Head of caudate nucleus (tissue), 42 donors: ENCODE data around the gene COL8A1.
"Not testable (repeated sequence)": the region's sequence is repeated elsewhere in the genome, so short reads cannot be mapped to it uniquely, and the experiment has no call there.

ENCODE experiments used
- DNase-seq, 42 donors: peaks; one replicate each; pipeline versions ENCODE4 v3.0.0 to v3.0.0-alpha.2; 2020 to 2021; ENCODE audit warnings: mixed read lengths in 7 of 42
- intact Hi-C: fragments of 100-400 bp; cut with DNase I; formaldehyde crosslinking; loops from one replicate; pipeline ENCODE4 v1.15.0; 2022

Gene COL8A1

GRCh38 chr3:99818818-99819217 is 180.4 kb downstream of the COL8A1 start:
- intact Hi-C loops, result no loop called here
- no peak for DNase-seq

- no peak for DNase-seq
- intact Hi-C loops, result no loop called here
These were observed 185.6 kb downstream of the COL8A1 start for GRCh38 chr3:99823723-99824711.

- intact Hi-C loops, result no loop called here
- DNase-seq, result no peak
These were observed 186.7 kb downstream of the COL8A1 start for GRCh38 chr3:99825004-99825640.

GRCh38 chr3:99829844-99830243 is 191.4 kb downstream of the COL8A1 start:
- no peak for DNase-seq
- intact Hi-C loops, result loop anchor here (5.0 to 10.0 kb wide), 2 partner anchors 422 to 755 kb away; no protein-coding TSS in a partner anchor

- DNase-seq, result no peak
- intact Hi-C loops, result loop anchor here (5.0 to 10.0 kb wide), 2 partner anchors 419 to 751 kb away; no protein-coding TSS in a partner anchor
These were observed 195.3 kb downstream of the COL8A1 start for GRCh38 chr3:99833617-99834205.

- DNase-seq, result no peak
- intact Hi-C loops, result loop anchor here (5.0 to 10.0 kb wide), 2 partner anchors 418 to 750 kb away; no protein-coding TSS in a partner anchor
These were observed 196.0 kb downstream of the COL8A1 start for GRCh38 chr3:99834211-99834957.

- no peak for DNase-seq
- intact Hi-C loops, result loop anchor here (10.0 kb wide), 1 partner anchor 748 kb away; no protein-coding TSS in a partner anchor
These were observed 198.3 kb downstream of the COL8A1 start for GRCh38 chr3:99836681-99837080.

- intact Hi-C loops, result loop anchor here (10.0 kb wide), 1 partner anchor 747 kb away; no protein-coding TSS in a partner anchor
- no peak for DNase-seq
These were observed 199.3 kb downstream of the COL8A1 start for GRCh38 chr3:99837715-99838114.

GRCh38 chr3:99838755-99839154 is 200.4 kb downstream of the COL8A1 start:
- intact Hi-C loops, result loop anchor here (10.0 kb wide), 1 partner anchor 746 kb away; no protein-coding TSS in a partner anchor
- DNase-seq, result no peak

- no peak for DNase-seq
- intact Hi-C loops, result loop anchor here (10.0 kb wide), 2 partner anchors 205 to 745 kb away; no protein-coding TSS in a partner anchor
These were observed 201.2 kb downstream of the COL8A1 start for GRCh38 chr3:99839613-99840012.

GRCh38 chr3:99841949-99842348 is 203.6 kb downstream of the COL8A1 start:
- intact Hi-C loops, result loop anchor here (10.0 kb wide), 1 partner anchor 203 kb away; no protein-coding TSS in a partner anchor
- DNase-seq, result not testable (repeated sequence)

- peak in 1 of 42 donors; percentile 25 for DNase-seq
- intact Hi-C loops, result loop anchor here (10.0 kb wide), 1 partner anchor 202 kb away; no protein-coding TSS in a partner anchor
These were observed 204.6 kb downstream of the COL8A1 start for GRCh38 chr3:99842826-99843589.

- intact Hi-C loops, result loop anchor here (10.0 kb wide), 1 partner anchor 201 kb away; no protein-coding TSS in a partner anchor
- no peak for DNase-seq
These were observed 205.3 kb downstream of the COL8A1 start for GRCh38 chr3:99843590-99844258.

- DNase-seq, result no peak
- intact Hi-C loops, result loop anchor here (10.0 kb wide), 1 partner anchor 199 kb away; no protein-coding TSS in a partner anchor
These were observed 206.9 kb downstream of the COL8A1 start for GRCh38 chr3:99845331-99845730.

- intact Hi-C loops, result loop anchor here (10.0 kb wide), 1 partner anchor 199 kb away; no protein-coding TSS in a partner anchor
- DNase-seq, result no peak
These were observed 207.6 kb downstream of the COL8A1 start for GRCh38 chr3:99845999-99846398.

- no peak for DNase-seq
- intact Hi-C loops, result loop anchor here (10.0 kb wide), 1 partner anchor 198 kb away; no protein-coding TSS in a partner anchor
These were observed 208.2 kb downstream of the COL8A1 start for GRCh38 chr3:99846477-99847160.
